Fibroblast of mammary gland (primary cell): ENCODE measurements around the gene ATP6V0E2.

Experiments used
- DNase-seq: peaks from one replicate; pipeline ENCODE4 v3.0.0-alpha.2; 2010; ENCODE audit warnings: low read depth
- H3K4me3 ChIP-seq: 2 replicates; pipeline ENCODE4 v1.5.1; 2011; ENCODE audit warnings: low read depth, mild to moderate bottlenecking, low read length, moderate library complexity; ENCODE audit not compliant: control insufficient read depth
- CTCF ChIP-seq: conservative IDR thresholded peaks from 2 replicates; pipeline ENCODE4 v1.5.1; 2011; ENCODE audit warnings: low read depth, low read length, inconsistent platforms; ENCODE audit not compliant: control insufficient read depth, insufficient read depth

The ATP6V0E2 gene

GRCh38 chr7:149854611-149855360 lies 19.0 kb upstream of the ATP6V0E2 start:
- no peak for TF ChIP-seq CTCF
- H3K4me3 ChIP-seq: no peak overlapping the region
- peak; percentile 33 for DNase-seq

- peak; percentile 71 for DNase-seq
- TF ChIP-seq CTCF: no peak
- H3K4me3 ChIP-seq: no peak overlapping the region
Observed at GRCh38 chr7:149855361-149856305, 18.1 kb upstream of the ATP6V0E2 start.

GRCh38 chr7:149856583-149856982 lies 17.2 kb upstream of the ATP6V0E2 start:
- no peak for DNase-seq
- no peak overlapping the region for H3K4me3 ChIP-seq
- TF ChIP-seq CTCF: no peak

- H3K4me3 ChIP-seq: no peak overlapping the region
- no peak for TF ChIP-seq CTCF
- no peak for DNase-seq
Observed at GRCh38 chr7:149859369-149859768, 14.4 kb upstream of the ATP6V0E2 start.

- no peak overlapping the region for H3K4me3 ChIP-seq
- no peak for TF ChIP-seq CTCF
- DNase-seq: no peak
Observed at GRCh38 chr7:149859876-149860275, 13.9 kb upstream of the ATP6V0E2 start.

- peak; percentile 27 for TF ChIP-seq CTCF
- H3K4me3 ChIP-seq: no peak overlapping the region
- no peak for DNase-seq
Observed at GRCh38 chr7:149860821-149861727, 12.7 kb upstream of the ATP6V0E2 start.
